Trophoblast cell (in vitro differentiated cells and primary cell): ENCODE results near the gene NPR3.

Experiments used
- DNase-seq, 2 donors: peaks; one replicate each; pipeline ENCODE4 v3.0.0-alpha.2; 2016
- H2AFZ ChIP-seq: 2 replicates; pipeline ENCODE4 v1.6.1; 2013; ENCODE audit warnings: low read length, moderate library complexity, mild to moderate bottlenecking; ENCODE audit not compliant: insufficient read depth, poor library complexity
- H2AK5ac ChIP-seq: 2 replicates; pipeline ENCODE4 v1.6.1; 2013; ENCODE audit warnings: mild to moderate bottlenecking, low read length
- H2BK120ac ChIP-seq: 2 replicates; pipeline ENCODE4 v1.6.1; 2013; ENCODE audit warnings: low read length, mild to moderate bottlenecking, moderate library complexity; ENCODE audit not compliant: insufficient read depth, poor library complexity
- H2BK12ac ChIP-seq: 2 replicates; pipeline ENCODE4 v1.6.1; 2013; ENCODE audit warnings: mild to moderate bottlenecking, low read length, moderate library complexity
- H2BK5ac ChIP-seq: 2 replicates; pipeline ENCODE4 v1.6.1; 2013; ENCODE audit warnings: low read length, low read depth, moderate library complexity, mild to moderate bottlenecking; ENCODE audit not compliant: poor library complexity
- H3K14ac ChIP-seq: 2 replicates; pipeline ENCODE4 v1.6.1; 2013; ENCODE audit warnings: mild to moderate bottlenecking, low read length
- H3K18ac ChIP-seq: 2 replicates; pipeline ENCODE4 v1.6.1; 2013; ENCODE audit warnings: mild to moderate bottlenecking, low read length
- H3K23ac ChIP-seq: 2 replicates; pipeline ENCODE4 v1.6.1; 2013; ENCODE audit warnings: low read length
- H3K27ac ChIP-seq: 2 replicates; pipeline ENCODE4 v1.5.1; 2013; ENCODE audit warnings: low read depth, mild to moderate bottlenecking, inconsistent platforms, low read length, moderate library complexity
- H3K27me3 ChIP-seq: 2 replicates; pipeline ENCODE4 v1.6.1; 2013; ENCODE audit warnings: inconsistent platforms, mild to moderate bottlenecking, low read length, moderate library complexity; ENCODE audit not compliant: insufficient read depth
- H3K36me3 ChIP-seq, 2 experiments: 1 replicate in 1 of 2; 2 replicates in 1 of 2; pipeline ENCODE4 v1.6.1; 2013; ENCODE audit warnings: low read length in 2 of 2, mild to moderate bottlenecking in 2 of 2, moderate library complexity in 1 of 2; ENCODE audit not compliant: insufficient read depth in 2 of 2, control insufficient read depth in 1 of 2
- H3K4ac ChIP-seq: 2 replicates; pipeline ENCODE4 v1.6.1; 2013; ENCODE audit warnings: low read depth, mild to moderate bottlenecking, low read length, moderate library complexity
- H3K4me1 ChIP-seq, 2 experiments: 1 replicate in 1 of 2; 2 replicates in 1 of 2; pipeline ENCODE4 v1.6.1; 2013; ENCODE audit warnings: low read length in 2 of 2, mild to moderate bottlenecking in 2 of 2, moderate library complexity in 1 of 2; ENCODE audit not compliant: insufficient read depth in 2 of 2, control insufficient read depth in 1 of 2
- H3K4me2 ChIP-seq: 2 replicates; pipeline ENCODE4 v1.6.1; 2013; ENCODE audit warnings: inconsistent platforms, mild to moderate bottlenecking, low read length, moderate library complexity
- H3K4me3 ChIP-seq: 2 replicates; pipeline ENCODE4 v1.5.1; 2013; ENCODE audit warnings: mild to moderate bottlenecking, low read depth, low read length, inconsistent platforms
- H3K79me1 ChIP-seq: one replicate; pipeline ENCODE4 v1.6.1; 2013; ENCODE audit warnings: low read length
- H3K79me2 ChIP-seq: 2 replicates; pipeline ENCODE4 v1.6.1; 2013; ENCODE audit warnings: low read length, mild to moderate bottlenecking; ENCODE audit not compliant: control insufficient read depth, insufficient read depth, poor library complexity
- H3K9ac ChIP-seq: 2 replicates; pipeline ENCODE4 v1.6.1; 2013; ENCODE audit warnings: mild to moderate bottlenecking, low read length
- H3K9me3 ChIP-seq: 2 replicates; pipeline ENCODE4 v1.6.1; 2013; ENCODE audit warnings: low read depth, mild to moderate bottlenecking, control low read depth, inconsistent platforms, low read length; ENCODE audit not compliant: insufficient read depth
- H4K12ac ChIP-seq: 2 replicates; pipeline ENCODE4 v1.6.1; 2013; ENCODE audit warnings: low read depth, mild to moderate bottlenecking, low read length, moderate library complexity
- H4K8ac ChIP-seq: 2 replicates; pipeline ENCODE4 v1.6.1; 2013; ENCODE audit warnings: low read depth, mild to moderate bottlenecking, low read length, moderate library complexity
- H4K91ac ChIP-seq: one replicate; pipeline ENCODE4 v1.6.1; 2013; ENCODE audit warnings: low read depth, mild to moderate bottlenecking, low read length, moderate library complexity
- WGBS: extraction: QIAGEN DNeasy Blood & Tissue Kit; methylation state at CpG from one replicate; pipeline ENCODE4 v1.1.7; 2013; ENCODE audit warnings: missing lambda C conversion rate; ENCODE audit not compliant: insufficient read length, insufficient coverage; ENCODE audit errors: extremely low coverage; 5-methylcytosine and 5-hydroxymethylcytosine counted together

Gene NPR3

DNA sequence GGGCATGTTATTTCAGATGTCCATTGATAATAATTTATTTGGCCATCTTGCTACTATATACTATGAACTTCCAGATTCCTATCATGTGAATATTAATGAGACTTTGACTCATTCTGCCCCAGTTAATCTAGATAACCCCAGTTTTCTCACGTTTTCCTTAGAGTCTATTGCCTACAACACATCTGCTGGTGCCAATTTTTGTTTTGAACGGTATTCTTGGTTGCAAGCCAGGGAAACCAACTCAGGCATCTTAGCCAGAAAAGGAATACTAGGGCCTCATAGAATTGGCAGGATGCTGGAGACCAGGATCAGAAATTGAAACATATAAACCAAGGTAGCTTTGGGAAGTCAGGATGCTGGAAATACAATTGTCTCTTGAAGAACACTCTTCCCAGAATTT, 28.0 kb upstream of the NPR3 start:
- DNase-seq, result no peak
- no peak overlapping the region for H4K12ac ChIP-seq
- no peak overlapping the region for H3K4me3 ChIP-seq
- no peak overlapping the region for H2BK5ac ChIP-seq
- H4K91ac ChIP-seq, result no peak overlapping the region
- no peak overlapping the region for H2BK12ac ChIP-seq
- no peak overlapping the region for H3K4me2 ChIP-seq
- no peaks in the 10 kb centered on the region for H3K27me3 ChIP-seq
- no peak overlapping the region for H2AFZ ChIP-seq
- no peaks in the 10 kb centered on the region for H3K36me3 ChIP-seq
- no peak overlapping the region for H3K9ac ChIP-seq
- no peak overlapping the region for H3K4ac ChIP-seq
- peaks cover 9% of the 10 kb centered on the region for H3K9me3 ChIP-seq
- no peak overlapping the region for H3K14ac ChIP-seq
- no peak overlapping the region for H4K8ac ChIP-seq
- WGBS, result no CpG with 5 or more reads among the region's 2 CpGs
- H3K4me1 ChIP-seq, result no peaks in the 10 kb centered on the region
- H3K18ac ChIP-seq, result no peak overlapping the region
- H3K27ac ChIP-seq, result no peak overlapping the region
- H3K79me1 ChIP-seq, result no peaks in the 10 kb centered on the region
- no peaks in the 10 kb centered on the region for H3K79me2 ChIP-seq
- no peak overlapping the region for H3K23ac ChIP-seq
- H2AK5ac ChIP-seq, result no peak overlapping the region
- H2BK120ac ChIP-seq, result no peak overlapping the region

DNA sequence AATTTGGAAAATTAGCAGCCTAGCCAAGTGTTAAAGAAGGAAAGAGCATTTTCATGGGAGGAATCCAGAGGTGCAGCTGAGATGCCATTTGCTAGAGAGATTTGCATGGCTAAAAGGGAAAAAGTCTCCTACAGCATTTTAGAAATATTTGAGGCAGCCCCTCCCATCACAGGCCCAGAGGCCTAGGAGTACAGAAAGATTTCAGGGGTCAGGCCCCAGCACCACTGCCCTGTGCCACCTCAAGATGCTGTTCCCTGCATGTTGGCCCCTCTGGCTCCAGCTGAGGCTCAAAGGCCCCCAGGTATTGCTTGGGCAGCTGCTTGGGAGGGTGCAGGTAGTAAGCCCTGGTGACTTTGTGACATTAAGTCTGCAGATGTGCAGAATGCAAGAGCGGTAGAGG, 26.9 kb upstream of the NPR3 start:
- no peak overlapping the region for H2BK12ac ChIP-seq
- H3K14ac ChIP-seq, result no peak overlapping the region
- H3K4me3 ChIP-seq, result no peak overlapping the region
- no peak overlapping the region for H2BK120ac ChIP-seq
- no peaks in the 10 kb centered on the region for H3K36me3 ChIP-seq
- DNase-seq, result no peak
- no peak overlapping the region for H3K23ac ChIP-seq
- peaks cover 8% of the 10 kb centered on the region for H3K9me3 ChIP-seq
- no peak overlapping the region for H2AK5ac ChIP-seq
- H2BK5ac ChIP-seq, result no peak overlapping the region
- no peak overlapping the region for H3K27ac ChIP-seq
- H2AFZ ChIP-seq, result no peak overlapping the region
- WGBS, result no CpG with 5 or more reads among the region's 1 CpG
- H3K27me3 ChIP-seq, result no peaks in the 10 kb centered on the region
- no peaks in the 10 kb centered on the region for H3K79me1 ChIP-seq
- H3K18ac ChIP-seq, result no peak overlapping the region
- H4K91ac ChIP-seq, result no peak overlapping the region
- no peak overlapping the region for H3K4me2 ChIP-seq
- no peaks in the 10 kb centered on the region for H3K4me1 ChIP-seq
- no peak overlapping the region for H3K4ac ChIP-seq
- no peak overlapping the region for H3K9ac ChIP-seq
- H4K8ac ChIP-seq, result no peak overlapping the region
- H4K12ac ChIP-seq, result no peak overlapping the region
- H3K79me2 ChIP-seq, result no peaks in the 10 kb centered on the region

DNA sequence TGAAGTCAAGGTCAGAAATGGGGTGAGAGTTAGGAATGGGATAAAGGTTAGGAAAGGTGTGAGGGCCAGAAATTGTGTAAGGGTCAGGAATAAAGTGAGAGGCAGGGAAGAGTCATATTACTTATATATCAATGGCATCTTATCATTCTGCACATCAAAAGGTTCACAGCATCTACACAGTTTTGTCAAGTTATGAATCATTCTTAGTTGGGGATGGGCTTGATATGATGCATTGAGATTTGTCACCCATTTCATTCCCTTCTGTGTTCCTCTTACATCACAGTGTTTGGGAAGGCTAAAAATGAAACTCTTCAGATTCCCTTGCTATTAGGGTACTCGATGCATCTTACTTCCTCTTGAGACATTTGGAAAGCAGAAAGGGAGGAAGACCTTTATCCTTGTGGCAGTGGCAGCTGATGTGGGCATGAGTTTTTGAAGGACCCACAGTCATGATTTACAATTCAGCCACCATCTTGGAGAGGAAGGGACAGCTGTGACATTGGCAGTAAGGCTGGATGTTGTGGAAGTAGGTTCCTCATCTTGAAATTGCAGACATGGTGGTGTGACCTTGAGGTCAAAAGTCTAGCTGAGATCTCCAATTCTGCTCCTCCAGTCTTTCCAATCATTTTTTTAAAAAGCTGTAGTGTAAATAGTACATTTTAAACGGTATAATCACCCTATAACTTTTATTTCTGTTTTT, 24.2 kb upstream of the NPR3 start:
- H3K4ac ChIP-seq, result no peak overlapping the region
- H3K4me3 ChIP-seq, result no peak overlapping the region
- no peaks in the 10 kb centered on the region for H3K4me1 ChIP-seq
- H3K9me3 ChIP-seq, result peaks cover 8% of the 10 kb centered on the region
- no peak overlapping the region for H4K12ac ChIP-seq
- no peak overlapping the region for H3K14ac ChIP-seq
- H3K27me3 ChIP-seq, result no peaks in the 10 kb centered on the region
- no peak overlapping the region for H4K91ac ChIP-seq
- H2BK12ac ChIP-seq, result no peak overlapping the region
- H2BK120ac ChIP-seq, result no peak overlapping the region
- no peak overlapping the region for H3K18ac ChIP-seq
- WGBS, result no CpG with 5 or more reads among the region's 2 CpGs
- H3K23ac ChIP-seq, result no peak overlapping the region
- H3K79me2 ChIP-seq, result no peaks in the 10 kb centered on the region
- H3K9ac ChIP-seq, result no peak overlapping the region
- no peaks in the 10 kb centered on the region for H3K36me3 ChIP-seq
- H4K8ac ChIP-seq, result no peak overlapping the region
- no peak overlapping the region for H2AFZ ChIP-seq
- H3K4me2 ChIP-seq, result no peak overlapping the region
- H2BK5ac ChIP-seq, result no peak overlapping the region
- DNase-seq, result no peak
- no peak overlapping the region for H2AK5ac ChIP-seq
- no peaks in the 10 kb centered on the region for H3K79me1 ChIP-seq
- no peak overlapping the region for H3K27ac ChIP-seq

DNA sequence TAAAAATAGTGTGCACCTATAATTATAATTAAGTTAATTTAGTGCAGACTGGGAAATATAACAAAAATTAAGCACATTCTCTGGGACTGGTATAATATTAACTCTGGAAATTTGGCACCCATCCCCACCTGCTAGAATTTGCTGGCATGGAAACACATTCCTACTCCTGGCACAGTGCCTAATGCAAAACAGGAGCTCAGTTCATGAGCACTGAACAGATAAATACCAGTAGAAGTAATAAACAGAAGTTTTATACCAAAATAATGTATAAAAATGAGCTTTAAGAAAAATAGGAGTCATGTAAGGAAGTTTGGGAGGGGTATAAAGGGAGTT, 23.7 kb upstream of the NPR3 start:
- no peak overlapping the region for H4K12ac ChIP-seq
- H2BK12ac ChIP-seq, result no peak overlapping the region
- H3K4me2 ChIP-seq, result no peak overlapping the region
- peaks cover 8% of the 10 kb centered on the region for H3K9me3 ChIP-seq
- no peaks in the 10 kb centered on the region for H3K79me1 ChIP-seq
- no peaks in the 10 kb centered on the region for H3K4me1 ChIP-seq
- no peak overlapping the region for H3K4me3 ChIP-seq
- DNase-seq, result no peak
- no peak overlapping the region for H3K14ac ChIP-seq
- no peak overlapping the region for H2BK5ac ChIP-seq
- no peak overlapping the region for H3K4ac ChIP-seq
- H4K8ac ChIP-seq, result no peak overlapping the region
- H3K27me3 ChIP-seq, result no peaks in the 10 kb centered on the region
- no peak overlapping the region for H2BK120ac ChIP-seq
- no peak overlapping the region for H3K23ac ChIP-seq
- H3K36me3 ChIP-seq, result no peaks in the 10 kb centered on the region
- no peaks in the 10 kb centered on the region for H3K79me2 ChIP-seq
- no peak overlapping the region for H2AFZ ChIP-seq
- H2AK5ac ChIP-seq, result no peak overlapping the region
- no peak overlapping the region for H3K9ac ChIP-seq
- H3K27ac ChIP-seq, result no peak overlapping the region
- H3K18ac ChIP-seq, result no peak overlapping the region
- H4K91ac ChIP-seq, result no peak overlapping the region
